ENCODE data around the gene AP1B1. TPM values are rescaled to one million over a fixed set of nuclear protein-coding genes. Genes with fewer than 3 reads are reported as not detected.

Gene AP1B1
- total RNA-seq, 1 experiment from 2014 or later, result 77.9 TPM

DNA sequence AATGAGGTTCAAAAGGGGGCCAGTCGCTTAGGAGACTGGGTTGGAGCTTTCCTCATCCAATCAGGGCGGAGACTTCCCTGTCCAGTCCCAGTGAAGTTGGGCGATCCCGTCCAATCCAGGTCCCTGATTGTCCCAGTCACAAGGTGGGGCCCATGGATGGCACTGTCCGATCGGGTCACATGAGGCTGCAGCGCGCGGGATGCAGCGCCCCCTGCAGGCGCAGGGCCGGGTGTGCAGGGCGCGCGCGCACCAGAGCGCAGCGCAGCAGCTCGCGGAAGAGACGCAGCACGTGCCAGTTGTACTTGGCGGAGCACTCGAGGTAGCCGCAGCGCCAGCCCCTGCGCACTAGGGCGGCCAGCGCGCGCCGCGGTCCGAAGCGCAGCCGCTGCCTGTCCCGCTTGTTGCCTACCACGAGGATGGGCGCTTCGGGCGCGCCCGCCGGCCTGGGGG is 75.2 kb downstream of the AP1B1 start (continued):
- TF ChIP-seq, protein P1, sequence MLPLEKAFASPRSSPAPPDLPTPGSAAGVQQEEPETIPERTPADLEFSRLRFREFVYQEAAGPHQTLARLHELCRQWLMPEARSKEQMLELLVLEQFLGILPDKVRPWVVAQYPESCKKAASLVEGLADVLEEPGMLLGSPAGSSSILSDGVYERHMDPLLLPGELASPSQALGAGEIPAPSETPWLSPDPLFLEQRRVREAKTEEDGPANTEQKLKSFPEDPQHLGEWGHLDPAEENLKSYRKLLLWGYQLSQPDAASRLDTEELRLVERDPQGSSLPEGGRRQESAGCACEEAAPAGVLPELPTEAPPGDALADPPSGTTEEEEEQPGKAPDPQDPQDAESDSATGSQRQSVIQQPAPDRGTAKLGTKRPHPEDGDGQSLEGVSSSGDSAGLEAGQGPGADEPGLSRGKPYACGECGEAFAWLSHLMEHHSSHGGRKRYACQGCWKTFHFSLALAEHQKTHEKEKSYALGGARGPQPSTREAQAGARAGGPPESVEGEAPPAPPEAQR (CRISPR knock-in tag; IDR thresholded peaks at IDR 0.05), result no peak
- TF ChIP-seq TEAD1 (CRISPR knock-in tag; IDR thresholded peaks at IDR 0.05), result peak; percentile 99
- peak; percentile 90 for TF ChIP-seq TCF7 (CRISPR knock-in tag; IDR thresholded peaks at IDR 0.05; ENCODE audit: low read depth)
- TF ChIP-seq CREB1 (CRISPR knock-in tag; IDR thresholded peaks at IDR 0.05), result peak; percentile 96
- TF ChIP-seq, protein P2, sequence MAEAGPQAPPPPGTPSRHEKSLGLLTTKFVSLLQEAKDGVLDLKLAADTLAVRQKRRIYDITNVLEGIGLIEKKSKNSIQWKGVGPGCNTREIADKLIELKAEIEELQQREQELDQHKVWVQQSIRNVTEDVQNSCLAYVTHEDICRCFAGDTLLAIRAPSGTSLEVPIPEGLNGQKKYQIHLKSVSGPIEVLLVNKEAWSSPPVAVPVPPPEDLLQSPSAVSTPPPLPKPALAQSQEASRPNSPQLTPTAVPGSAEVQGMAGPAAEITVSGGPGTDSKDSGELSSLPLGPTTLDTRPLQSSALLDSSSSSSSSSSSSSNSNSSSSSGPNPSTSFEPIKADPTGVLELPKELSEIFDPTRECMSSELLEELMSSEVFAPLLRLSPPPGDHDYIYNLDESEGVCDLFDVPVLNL (CRISPR knock-in tag; IDR thresholded peaks at IDR 0.05; ENCODE audit: borderline replicate concordance, low read depth), result peak; percentile 86; the same call in 1 of the 2 replicates
- TF ChIP-seq, protein P3, sequence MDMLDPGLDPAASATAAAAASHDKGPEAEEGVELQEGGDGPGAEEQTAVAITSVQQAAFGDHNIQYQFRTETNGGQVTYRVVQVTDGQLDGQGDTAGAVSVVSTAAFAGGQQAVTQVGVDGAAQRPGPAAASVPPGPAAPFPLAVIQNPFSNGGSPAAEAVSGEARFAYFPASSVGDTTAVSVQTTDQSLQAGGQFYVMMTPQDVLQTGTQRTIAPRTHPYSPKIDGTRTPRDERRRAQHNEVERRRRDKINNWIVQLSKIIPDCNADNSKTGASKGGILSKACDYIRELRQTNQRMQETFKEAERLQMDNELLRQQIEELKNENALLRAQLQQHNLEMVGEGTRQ (CRISPR knock-in tag; IDR thresholded peaks at IDR 0.05), result peak; percentile 95
- TF ChIP-seq JUN (CRISPR knock-in tag; IDR thresholded peaks at IDR 0.05), result peak; percentile 96
- peak; percentile 84 for TF ChIP-seq NR2C2 (CRISPR knock-in tag; IDR thresholded peaks at IDR 0.05)
- TF ChIP-seq, protein P4, sequence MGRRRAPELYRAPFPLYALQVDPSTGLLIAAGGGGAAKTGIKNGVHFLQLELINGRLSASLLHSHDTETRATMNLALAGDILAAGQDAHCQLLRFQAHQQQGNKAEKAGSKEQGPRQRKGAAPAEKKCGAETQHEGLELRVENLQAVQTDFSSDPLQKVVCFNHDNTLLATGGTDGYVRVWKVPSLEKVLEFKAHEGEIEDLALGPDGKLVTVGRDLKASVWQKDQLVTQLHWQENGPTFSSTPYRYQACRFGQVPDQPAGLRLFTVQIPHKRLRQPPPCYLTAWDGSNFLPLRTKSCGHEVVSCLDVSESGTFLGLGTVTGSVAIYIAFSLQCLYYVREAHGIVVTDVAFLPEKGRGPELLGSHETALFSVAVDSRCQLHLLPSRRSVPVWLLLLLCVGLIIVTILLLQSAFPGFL (CRISPR knock-in tag; IDR thresholded peaks at IDR 0.05; ENCODE audit: borderline replicate concordance), result peak; percentile 71; the same call in 1 of the 2 replicates
- TF ChIP-seq ELF4 (CRISPR knock-in tag; IDR thresholded peaks at IDR 0.05; ENCODE audit: low read depth), result no peak
- TF ChIP-seq ZNF512 (CRISPR knock-in tag; IDR thresholded peaks at IDR 0.05; ENCODE audit: borderline replicate concordance), result no peak
- TF ChIP-seq, protein P5, sequence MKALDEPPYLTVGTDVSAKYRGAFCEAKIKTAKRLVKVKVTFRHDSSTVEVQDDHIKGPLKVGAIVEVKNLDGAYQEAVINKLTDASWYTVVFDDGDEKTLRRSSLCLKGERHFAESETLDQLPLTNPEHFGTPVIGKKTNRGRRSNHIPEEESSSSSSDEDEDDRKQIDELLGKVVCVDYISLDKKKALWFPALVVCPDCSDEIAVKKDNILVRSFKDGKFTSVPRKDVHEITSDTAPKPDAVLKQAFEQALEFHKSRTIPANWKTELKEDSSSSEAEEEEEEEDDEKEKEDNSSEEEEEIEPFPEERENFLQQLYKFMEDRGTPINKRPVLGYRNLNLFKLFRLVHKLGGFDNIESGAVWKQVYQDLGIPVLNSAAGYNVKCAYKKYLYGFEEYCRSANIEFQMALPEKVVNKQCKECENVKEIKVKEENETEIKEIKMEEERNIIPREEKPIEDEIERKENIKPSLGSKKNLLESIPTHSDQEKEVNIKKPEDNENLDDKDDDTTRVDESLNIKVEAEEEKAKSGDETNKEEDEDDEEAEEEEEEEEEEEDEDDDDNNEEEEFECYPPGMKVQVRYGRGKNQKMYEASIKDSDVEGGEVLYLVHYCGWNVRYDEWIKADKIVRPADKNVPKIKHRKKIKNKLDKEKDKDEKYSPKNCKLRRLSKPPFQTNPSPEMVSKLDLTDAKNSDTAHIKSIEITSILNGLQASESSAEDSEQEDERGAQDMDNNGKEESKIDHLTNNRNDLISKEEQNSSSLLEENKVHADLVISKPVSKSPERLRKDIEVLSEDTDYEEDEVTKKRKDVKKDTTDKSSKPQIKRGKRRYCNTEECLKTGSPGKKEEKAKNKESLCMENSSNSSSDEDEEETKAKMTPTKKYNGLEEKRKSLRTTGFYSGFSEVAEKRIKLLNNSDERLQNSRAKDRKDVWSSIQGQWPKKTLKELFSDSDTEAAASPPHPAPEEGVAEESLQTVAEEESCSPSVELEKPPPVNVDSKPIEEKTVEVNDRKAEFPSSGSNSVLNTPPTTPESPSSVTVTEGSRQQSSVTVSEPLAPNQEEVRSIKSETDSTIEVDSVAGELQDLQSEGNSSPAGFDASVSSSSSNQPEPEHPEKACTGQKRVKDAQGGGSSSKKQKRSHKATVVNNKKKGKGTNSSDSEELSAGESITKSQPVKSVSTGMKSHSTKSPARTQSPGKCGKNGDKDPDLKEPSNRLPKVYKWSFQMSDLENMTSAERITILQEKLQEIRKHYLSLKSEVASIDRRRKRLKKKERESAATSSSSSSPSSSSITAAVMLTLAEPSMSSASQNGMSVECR (CRISPR knock-in tag; IDR thresholded peaks at IDR 0.05; ENCODE audit: borderline replicate concordance), result peak; percentile 99
- TF ChIP-seq NFE2L1 (CRISPR knock-in tag; IDR thresholded peaks at IDR 0.05), result peak; percentile 98
- TF ChIP-seq, protein P6, sequence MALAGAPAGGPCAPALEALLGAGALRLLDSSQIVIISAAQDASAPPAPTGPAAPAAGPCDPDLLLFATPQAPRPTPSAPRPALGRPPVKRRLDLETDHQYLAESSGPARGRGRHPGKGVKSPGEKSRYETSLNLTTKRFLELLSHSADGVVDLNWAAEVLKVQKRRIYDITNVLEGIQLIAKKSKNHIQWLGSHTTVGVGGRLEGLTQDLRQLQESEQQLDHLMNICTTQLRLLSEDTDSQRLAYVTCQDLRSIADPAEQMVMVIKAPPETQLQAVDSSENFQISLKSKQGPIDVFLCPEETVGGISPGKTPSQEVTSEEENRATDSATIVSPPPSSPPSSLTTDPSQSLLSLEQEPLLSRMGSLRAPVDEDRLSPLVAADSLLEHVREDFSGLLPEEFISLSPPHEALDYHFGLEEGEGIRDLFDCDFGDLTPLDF (CRISPR knock-in tag; IDR thresholded peaks at IDR 0.05), result peak; percentile 99
- TF ChIP-seq PRRX2 (CRISPR knock-in tag; IDR thresholded peaks at IDR 0.05), result no peak
- peak; percentile 94 for TF ChIP-seq TEAD4 (CRISPR knock-in tag; IDR thresholded peaks at IDR 0.05)
- TF ChIP-seq, protein P7, sequence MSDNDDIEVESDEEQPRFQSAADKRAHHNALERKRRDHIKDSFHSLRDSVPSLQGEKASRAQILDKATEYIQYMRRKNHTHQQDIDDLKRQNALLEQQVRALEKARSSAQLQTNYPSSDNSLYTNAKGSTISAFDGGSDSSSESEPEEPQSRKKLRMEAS (CRISPR knock-in tag; IDR thresholded peaks at IDR 0.05), result peak; percentile 100
- TF ChIP-seq, protein P8, sequence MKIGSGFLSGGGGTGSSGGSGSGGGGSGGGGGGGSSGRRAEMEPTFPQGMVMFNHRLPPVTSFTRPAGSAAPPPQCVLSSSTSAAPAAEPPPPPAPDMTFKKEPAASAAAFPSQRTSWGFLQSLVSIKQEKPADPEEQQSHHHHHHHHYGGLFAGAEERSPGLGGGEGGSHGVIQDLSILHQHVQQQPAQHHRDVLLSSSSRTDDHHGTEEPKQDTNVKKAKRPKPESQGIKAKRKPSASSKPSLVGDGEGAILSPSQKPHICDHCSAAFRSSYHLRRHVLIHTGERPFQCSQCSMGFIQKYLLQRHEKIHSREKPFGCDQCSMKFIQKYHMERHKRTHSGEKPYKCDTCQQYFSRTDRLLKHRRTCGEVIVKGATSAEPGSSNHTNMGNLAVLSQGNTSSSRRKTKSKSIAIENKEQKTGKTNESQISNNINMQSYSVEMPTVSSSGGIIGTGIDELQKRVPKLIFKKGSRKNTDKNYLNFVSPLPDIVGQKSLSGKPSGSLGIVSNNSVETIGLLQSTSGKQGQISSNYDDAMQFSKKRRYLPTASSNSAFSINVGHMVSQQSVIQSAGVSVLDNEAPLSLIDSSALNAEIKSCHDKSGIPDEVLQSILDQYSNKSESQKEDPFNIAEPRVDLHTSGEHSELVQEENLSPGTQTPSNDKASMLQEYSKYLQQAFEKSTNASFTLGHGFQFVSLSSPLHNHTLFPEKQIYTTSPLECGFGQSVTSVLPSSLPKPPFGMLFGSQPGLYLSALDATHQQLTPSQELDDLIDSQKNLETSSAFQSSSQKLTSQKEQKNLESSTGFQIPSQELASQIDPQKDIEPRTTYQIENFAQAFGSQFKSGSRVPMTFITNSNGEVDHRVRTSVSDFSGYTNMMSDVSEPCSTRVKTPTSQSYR (CRISPR knock-in tag; IDR thresholded peaks at IDR 0.05), result peak; percentile 97
- TF ChIP-seq OVOL2 (CRISPR knock-in tag; IDR thresholded peaks at IDR 0.05; ENCODE audit: borderline replicate concordance), result no peak
- peak; percentile 96 for TF ChIP-seq ZBTB21 (CRISPR knock-in tag; IDR thresholded peaks at IDR 0.05; ENCODE audit: borderline replicate concordance)
- TF ChIP-seq, protein P9, sequence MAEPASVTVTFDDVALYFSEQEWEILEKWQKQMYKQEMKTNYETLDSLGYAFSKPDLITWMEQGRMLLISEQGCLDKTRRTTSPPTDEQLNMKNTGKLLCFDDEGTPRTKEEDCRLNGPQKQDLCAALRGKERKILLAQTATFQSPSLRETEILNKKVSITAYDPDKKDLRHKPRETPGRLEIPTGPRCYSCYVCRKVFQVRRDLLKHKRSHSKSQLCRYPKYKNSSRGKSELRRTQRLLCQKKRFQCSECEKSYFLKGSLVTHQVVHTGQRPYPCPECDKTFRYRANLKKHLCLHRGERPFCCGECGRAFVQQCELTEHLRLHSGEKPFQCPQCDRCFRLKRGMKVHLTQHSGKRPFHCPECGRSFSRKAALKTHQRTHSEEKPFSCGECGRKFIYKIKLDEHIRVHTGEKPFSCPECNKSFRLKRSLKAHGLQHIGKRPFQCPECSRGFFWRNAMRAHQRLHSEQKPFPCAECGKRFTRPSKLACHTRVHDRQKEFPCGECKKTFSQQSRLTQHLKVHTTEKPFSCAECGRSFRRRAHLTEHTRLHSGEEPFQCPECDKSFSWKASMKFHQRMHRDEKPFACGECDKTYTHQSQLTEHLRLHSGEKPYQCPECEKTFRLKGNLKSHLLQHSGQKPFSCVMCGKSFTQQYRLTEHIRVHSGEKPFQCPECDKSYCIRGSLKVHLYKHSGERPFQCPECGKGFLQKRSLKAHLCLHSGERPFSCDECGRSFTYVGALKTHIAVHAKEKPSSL (CRISPR knock-in tag; conservative IDR thresholded peaks at IDR 0.05), result no peak
- TF ChIP-seq SP1 (CRISPR knock-in tag; conservative IDR thresholded peaks at IDR 0.05), result peak; percentile 75
